Right lobe of liver (tissue), 4 donors: ENCODE results near the gene GNAI3.

ENCODE experiments used
- POLR2A ChIP-seq: fragments of 450-650 bp; IDR thresholded peaks from one replicate; pipeline ENCODE4 v1.6.1; 2017; ENCODE audit warnings: antibody characterized with exemption, mild to moderate bottlenecking
- TF ChIP-seq, protein P1 (sequence below), 4 donors: fragments of 200-600 bp in 3 of 4; fragments of 450-650 bp in 1 of 4; IDR thresholded peaks; one replicate each; pipeline versions ENCODE4 v1.5.1 to v1.8.0; 2016 to 2022; ENCODE audit warnings: antibody characterized with exemption in 4 of 4, mild to moderate bottlenecking in 2 of 4
- donor health status: DM: no; HTN: no; CAD: no.
- donor health status: DM: no; HTN: no; CAD: no.
- donor health status: DM: no; HTN: yes; CAD: no.

- no peak for TF ChIP-seq POLR2A
- TF ChIP-seq, protein P1, sequence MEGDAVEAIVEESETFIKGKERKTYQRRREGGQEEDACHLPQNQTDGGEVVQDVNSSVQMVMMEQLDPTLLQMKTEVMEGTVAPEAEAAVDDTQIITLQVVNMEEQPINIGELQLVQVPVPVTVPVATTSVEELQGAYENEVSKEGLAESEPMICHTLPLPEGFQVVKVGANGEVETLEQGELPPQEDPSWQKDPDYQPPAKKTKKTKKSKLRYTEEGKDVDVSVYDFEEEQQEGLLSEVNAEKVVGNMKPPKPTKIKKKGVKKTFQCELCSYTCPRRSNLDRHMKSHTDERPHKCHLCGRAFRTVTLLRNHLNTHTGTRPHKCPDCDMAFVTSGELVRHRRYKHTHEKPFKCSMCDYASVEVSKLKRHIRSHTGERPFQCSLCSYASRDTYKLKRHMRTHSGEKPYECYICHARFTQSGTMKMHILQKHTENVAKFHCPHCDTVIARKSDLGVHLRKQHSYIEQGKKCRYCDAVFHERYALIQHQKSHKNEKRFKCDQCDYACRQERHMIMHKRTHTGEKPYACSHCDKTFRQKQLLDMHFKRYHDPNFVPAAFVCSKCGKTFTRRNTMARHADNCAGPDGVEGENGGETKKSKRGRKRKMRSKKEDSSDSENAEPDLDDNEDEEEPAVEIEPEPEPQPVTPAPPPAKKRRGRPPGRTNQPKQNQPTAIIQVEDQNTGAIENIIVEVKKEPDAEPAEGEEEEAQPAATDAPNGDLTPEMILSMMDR (IDR thresholded peaks at IDR 0.05), result no peak
Measured at GRCh38 chr1:109542657-109543056, 5.8 kb upstream of the GNAI3 start.
